HAP-1 (cell line): ENCODE measurements around the gene SGSH.

Experiments used
- DNase-seq, 2 experiments: peaks; one replicate each; pipeline ENCODE4 v3.0.0-alpha.2; 2016 to 2020; ENCODE audit warnings: low spot score in 2 of 2
- H3K27me3 ChIP-seq: fragments of 250-450 bp; sonication (Bioruptor Pico); 2 replicates; pipeline ENCODE4 v1.5.1; 2020; ENCODE audit warnings: low read depth, mild to moderate bottlenecking, moderate library complexity
- H3K36me3 ChIP-seq: fragments of 250-450 bp; sonication (Bioruptor Pico); replicated peaks from 2 replicates; pipeline ENCODE4 v1.5.1; 2020; ENCODE audit warnings: mild to moderate bottlenecking
- H3K4me1 ChIP-seq: fragments of 250-450 bp; sonication (Bioruptor Pico); 2 replicates; pipeline ENCODE4 v1.5.1; 2020; ENCODE audit warnings: mild to moderate bottlenecking
- H3K4me3 ChIP-seq: fragments of 250-450 bp; sonication (Bioruptor Pico); 2 replicates; pipeline ENCODE4 v1.5.1; 2020; ENCODE audit warnings: mild to moderate bottlenecking, moderate library complexity
- H3K9me3 ChIP-seq: fragments of 250-450 bp; sonication (Bioruptor Pico); 2 replicates; pipeline ENCODE4 v1.5.1; 2020; ENCODE audit warnings: mild to moderate bottlenecking, moderate library complexity
- in situ Hi-C: fragments of 300-500 bp; cut with MboI; formaldehyde crosslinking; loops from 3 replicates; pipeline ENCODE4 v1.14.3; 2020; ENCODE audit warnings: low sequenced_read_pairs, inconsistent platforms, mixed read lengths

SGSH gene

DNA sequence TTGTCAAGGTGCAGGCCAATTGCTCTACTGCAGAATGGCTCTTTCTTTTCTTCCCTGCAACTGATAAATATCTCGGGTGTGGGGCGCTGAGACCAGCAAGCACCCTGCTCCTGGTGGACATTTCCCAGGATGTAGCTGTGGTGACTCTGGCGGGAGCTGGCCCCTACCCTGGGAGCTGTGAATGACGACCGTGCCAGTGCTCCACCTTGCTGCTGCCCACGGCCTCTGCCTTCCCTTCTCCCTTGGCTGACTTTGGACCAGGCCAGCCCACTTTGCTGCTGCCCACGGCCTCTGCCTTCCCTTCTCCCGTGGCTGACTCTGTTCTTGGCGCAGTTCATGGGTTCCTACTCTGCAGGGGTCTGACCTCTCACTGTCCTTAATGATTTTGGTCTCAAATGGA is 34.2 kb downstream of the SGSH start:
- in situ Hi-C loops: no loop called here

GRCh38 chr17:80184423-80184714 is 35.8 kb downstream of the SGSH start:
- DNase-seq: no peak
- H3K36me3 ChIP-seq: no peaks in the 10 kb centered on the region
- in situ Hi-C loops: no loop called here
- H3K27me3 ChIP-seq: no peaks in the 10 kb centered on the region
- no peak overlapping the region for H3K4me3 ChIP-seq
- no peaks in the 10 kb centered on the region for H3K9me3 ChIP-seq
- no peaks in the 10 kb centered on the region for H3K4me1 ChIP-seq

More for the DNA sequence above, 34.2 kb downstream of the SGSH start:
- Histone ChIP-seq H3K36me3 (no peaks in the 10 kb centered on the region), H3K27me3 (no peaks in the 10 kb centered on the region), H3K4me1 (no peaks in the 10 kb centered on the region), H3K9me3 (no peaks in the 10 kb centered on the region), H3K4me3 (no peak overlapping the region)
- DNase-seq: no peak

GRCh38 chr17:80183581-80184422 is 36.3 kb downstream of the SGSH start:
- DNase-seq: no peak
- H3K4me3 ChIP-seq: no peak overlapping the region
- no peaks in the 10 kb centered on the region for H3K9me3 ChIP-seq
- H3K36me3 ChIP-seq: no peaks in the 10 kb centered on the region
- in situ Hi-C loops: no loop called here
- H3K27me3 ChIP-seq: no peaks in the 10 kb centered on the region
- no peaks in the 10 kb centered on the region for H3K4me1 ChIP-seq

- Histone ChIP-seq H3K9me3 (no peaks in the 10 kb centered on the region), H3K36me3 (no peaks in the 10 kb centered on the region), H3K4me1 (no peaks in the 10 kb centered on the region), H3K27me3 (no peaks in the 10 kb centered on the region), H3K4me3 (no peak overlapping the region)
- DNase-seq: no peak
- in situ Hi-C loops: no loop called here
Observed at GRCh38 chr17:80182845-80183223, 37.3 kb downstream of the SGSH start.

- no peak for DNase-seq
- no peaks in the 10 kb centered on the region for H3K36me3 ChIP-seq
- no peak overlapping the region for H3K4me3 ChIP-seq
- in situ Hi-C loops: no loop called here
- H3K4me1 ChIP-seq: no peaks in the 10 kb centered on the region
- H3K9me3 ChIP-seq: no peaks in the 10 kb centered on the region
- H3K27me3 ChIP-seq: no peaks in the 10 kb centered on the region
Observed at GRCh38 chr17:80182118-80182844, 37.9 kb downstream of the SGSH start.

DNA sequence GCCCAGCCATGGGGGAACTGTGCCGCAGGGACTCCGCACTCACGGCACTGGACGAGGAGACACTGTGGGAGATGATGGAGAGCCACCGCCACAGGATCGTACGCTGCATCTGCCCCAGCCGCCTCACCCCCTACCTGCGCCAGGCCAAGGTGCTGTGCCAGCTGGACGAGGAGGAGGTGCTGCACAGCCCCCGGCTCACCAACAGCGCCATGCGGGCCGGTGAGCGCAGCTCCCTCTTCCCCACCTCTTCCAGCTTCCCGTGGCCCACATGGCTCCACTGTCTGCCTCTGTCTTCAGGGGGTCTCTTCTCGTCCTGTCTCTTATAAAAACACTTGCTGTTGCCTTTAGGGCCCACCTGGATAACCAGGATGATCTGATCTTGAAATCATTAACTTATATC is 38.7 kb downstream of the SGSH start:
- Histone ChIP-seq H3K9me3 (no peaks in the 10 kb centered on the region), H3K4me1 (no peaks in the 10 kb centered on the region), H3K27me3 (no peaks in the 10 kb centered on the region), H3K36me3 (no peaks in the 10 kb centered on the region), H3K4me3 (no peak overlapping the region)
- no peak for DNase-seq
- in situ Hi-C loops: no loop called here

GRCh38 chr17:80180192-80180591 is 39.9 kb downstream of the SGSH start:
- no peak for DNase-seq
- H3K9me3 ChIP-seq: no peaks in the 10 kb centered on the region
- no peaks in the 10 kb centered on the region for H3K4me1 ChIP-seq
- H3K36me3 ChIP-seq: no peaks in the 10 kb centered on the region
- H3K4me3 ChIP-seq: no peak overlapping the region
- H3K27me3 ChIP-seq: no peaks in the 10 kb centered on the region
- in situ Hi-C loops: no loop called here

DNA sequence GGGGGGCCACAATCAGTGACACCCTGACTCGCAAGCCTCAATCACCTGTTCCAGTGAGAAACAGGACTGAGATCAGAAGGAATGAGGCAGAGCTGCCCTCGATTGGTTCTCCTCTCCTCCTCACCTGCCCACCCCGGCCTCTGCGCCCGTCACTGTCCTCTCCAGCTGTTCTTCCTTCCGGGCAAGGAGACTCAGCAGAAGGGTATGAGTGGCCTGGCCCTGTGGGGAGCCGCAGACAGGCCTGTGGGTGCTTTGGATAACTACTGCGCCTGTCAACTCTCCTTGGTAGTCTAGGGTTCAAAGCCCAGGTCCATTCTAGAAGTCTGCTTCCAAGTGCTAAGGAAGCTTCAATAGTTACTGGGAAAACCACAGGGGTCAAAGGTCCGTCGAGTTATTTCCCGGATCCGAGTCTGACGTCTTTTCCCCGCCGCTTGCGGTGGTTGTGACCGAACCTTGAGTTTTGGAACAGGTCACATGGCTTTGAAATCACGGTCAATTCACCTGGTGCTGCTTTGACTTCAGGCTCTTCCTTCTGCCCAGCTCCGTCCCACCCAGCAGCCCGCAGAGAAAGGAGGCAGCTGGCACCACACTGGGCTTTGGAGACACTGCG is 42.0 kb downstream of the SGSH start:
- in situ Hi-C loops: no loop called here
- Histone ChIP-seq H3K9me3 (no peaks in the 10 kb centered on the region), H3K4me3 (no peak overlapping the region), H3K4me1 (no peaks in the 10 kb centered on the region), H3K27me3 (no peaks in the 10 kb centered on the region), H3K36me3 (no peaks in the 10 kb centered on the region)
- DNase-seq: no peak

DNA sequence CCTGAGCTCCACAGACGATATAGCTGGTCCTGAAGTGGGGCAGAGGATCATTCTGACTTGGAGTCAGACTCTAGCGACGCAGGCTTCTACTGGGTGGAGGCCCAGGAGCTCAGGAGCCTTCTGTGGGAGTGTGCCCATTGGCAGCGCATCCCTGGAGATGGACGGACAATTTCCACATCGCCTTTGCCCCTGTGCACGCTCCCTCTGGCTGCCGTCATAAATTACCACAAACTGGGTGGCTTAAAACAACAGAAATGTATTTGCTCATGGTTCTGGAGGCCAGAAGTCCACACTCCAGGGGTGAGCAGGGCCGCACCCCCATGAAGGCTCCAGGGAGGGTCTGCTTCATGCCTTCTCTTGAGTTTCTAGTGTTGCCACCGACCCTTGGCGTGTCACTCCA is 43.4 kb downstream of the SGSH start:
- Histone ChIP-seq H3K4me1 (no peaks in the 10 kb centered on the region), H3K27me3 (no peaks in the 10 kb centered on the region), H3K36me3 (no peaks in the 10 kb centered on the region), H3K4me3 (no peak overlapping the region), H3K9me3 (no peaks in the 10 kb centered on the region)
- in situ Hi-C loops: no loop called here
- no peak for DNase-seq

DNA sequence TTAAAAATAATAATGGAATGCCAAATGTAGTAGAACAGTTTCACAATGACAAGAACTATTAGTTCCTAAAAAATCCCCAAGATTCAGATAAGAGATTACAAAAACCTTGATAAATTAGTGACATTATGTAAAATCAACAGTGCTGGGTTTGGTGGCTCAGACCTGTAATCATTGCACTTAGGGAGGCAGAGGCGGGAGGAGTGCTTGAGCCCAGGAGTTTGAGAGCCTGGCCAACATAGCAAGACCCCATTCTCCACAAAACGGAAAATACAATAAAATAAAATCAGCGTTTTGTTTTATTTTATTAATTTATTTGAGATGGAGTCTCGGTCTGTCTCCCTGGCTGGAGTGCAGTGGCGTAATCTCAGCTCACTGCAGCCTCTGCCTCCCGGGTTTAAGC is 46.2 kb downstream of the SGSH start:
- no peak for DNase-seq
- Histone ChIP-seq H3K9me3 (no peaks in the 10 kb centered on the region), H3K4me3 (no peak overlapping the region), H3K27me3 (no peaks in the 10 kb centered on the region), H3K36me3 (no peaks in the 10 kb centered on the region), H3K4me1 (no peaks in the 10 kb centered on the region)
- in situ Hi-C loops: no loop called here

DNA sequence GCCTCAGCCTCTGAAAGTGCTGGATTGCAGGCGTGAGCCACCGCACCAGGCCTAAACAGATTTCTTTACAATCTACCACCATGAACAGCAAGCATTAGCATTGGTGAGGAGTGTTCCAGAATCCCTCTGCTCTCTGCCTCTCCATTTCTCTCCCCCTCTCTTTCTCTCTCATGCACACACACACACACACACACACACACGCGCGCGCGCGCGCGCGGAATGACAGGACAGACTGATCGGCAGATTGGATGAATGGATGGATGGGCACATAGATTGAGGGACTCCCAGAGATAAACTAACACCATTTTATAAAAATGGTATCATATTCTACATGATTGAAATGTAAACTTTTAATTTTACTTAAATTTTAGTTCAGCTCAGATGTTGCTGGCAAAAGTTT is 47.0 kb downstream of the SGSH start:
- no peaks in the 10 kb centered on the region for H3K27me3 ChIP-seq
- H3K4me1 ChIP-seq: no peaks in the 10 kb centered on the region
- no peak overlapping the region for H3K4me3 ChIP-seq
- in situ Hi-C loops: no loop called here
- DNase-seq: no peak
- H3K36me3 ChIP-seq: no peaks in the 10 kb centered on the region
- H3K9me3 ChIP-seq: no peaks in the 10 kb centered on the region

DNA sequence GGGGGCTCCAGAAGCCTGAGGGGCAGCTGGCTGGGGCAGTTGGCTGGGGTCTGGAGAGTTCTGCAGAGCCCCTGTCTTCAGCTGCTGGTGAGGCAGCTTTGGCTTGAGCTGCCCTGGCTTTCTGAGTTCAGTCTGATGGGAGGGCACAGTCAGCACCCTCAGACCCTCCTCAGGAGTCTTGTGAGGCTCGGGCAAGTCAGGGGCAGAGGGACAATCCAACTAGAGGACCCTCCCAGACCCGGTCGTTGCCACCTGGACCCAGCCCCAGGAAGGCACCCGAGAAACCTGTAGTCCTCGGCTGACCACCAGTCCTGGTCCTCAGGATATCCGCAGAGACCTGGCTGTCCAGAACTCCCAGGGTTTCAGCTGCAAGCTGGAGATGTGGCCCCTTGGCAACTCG is 48.5 kb downstream of the SGSH start:
- Histone ChIP-seq H3K36me3 (no peaks in the 10 kb centered on the region), H3K4me1 (no peaks in the 10 kb centered on the region), H3K4me3 (no peak overlapping the region), H3K27me3 (no peaks in the 10 kb centered on the region), H3K9me3 (no peaks in the 10 kb centered on the region)
- in situ Hi-C loops: no loop called here
- DNase-seq: no peak

- no peaks in the 10 kb centered on the region for H3K9me3 ChIP-seq
- no peak within 1 kb of the TSS for H3K4me3 ChIP-seq
- in situ Hi-C loops: no loop called here
- DNase-seq: no peak
- H3K4me1 ChIP-seq: no peaks in the 10 kb centered on the region
- H3K27me3 ChIP-seq: no peaks in the 10 kb centered on the region
- no peaks in the 10 kb centered on the region for H3K36me3 ChIP-seq
Observed at GRCh38 chr17:80169784-80170500, 50.2 kb downstream of the SGSH start, which contains the start of gene CARD14. TSS of gene CARD14 (plus strand) at chr17:80170030. CDS start at chr17:80181439, 11,409 bp downstream.

GRCh38 chr17:80169107-80169506 is 51.0 kb downstream of the SGSH start:
- no peaks in the 10 kb centered on the region for H3K36me3 ChIP-seq
- no peak for DNase-seq
- no peaks in the 10 kb centered on the region for H3K9me3 ChIP-seq
- no peaks in the 10 kb centered on the region for H3K27me3 ChIP-seq
- H3K4me3 ChIP-seq: no peak overlapping the region
- in situ Hi-C loops: no loop called here
- H3K4me1 ChIP-seq: no peaks in the 10 kb centered on the region
